ENCODE results near the gene RASAL1. TPM values are rescaled to one million over a fixed set of nuclear protein-coding genes. Genes with fewer than 3 reads are reported as not detected.

Gene RASAL1
- total RNA-seq, 1 experiment from 2014 or later = 0.32 TPM

DNA sequence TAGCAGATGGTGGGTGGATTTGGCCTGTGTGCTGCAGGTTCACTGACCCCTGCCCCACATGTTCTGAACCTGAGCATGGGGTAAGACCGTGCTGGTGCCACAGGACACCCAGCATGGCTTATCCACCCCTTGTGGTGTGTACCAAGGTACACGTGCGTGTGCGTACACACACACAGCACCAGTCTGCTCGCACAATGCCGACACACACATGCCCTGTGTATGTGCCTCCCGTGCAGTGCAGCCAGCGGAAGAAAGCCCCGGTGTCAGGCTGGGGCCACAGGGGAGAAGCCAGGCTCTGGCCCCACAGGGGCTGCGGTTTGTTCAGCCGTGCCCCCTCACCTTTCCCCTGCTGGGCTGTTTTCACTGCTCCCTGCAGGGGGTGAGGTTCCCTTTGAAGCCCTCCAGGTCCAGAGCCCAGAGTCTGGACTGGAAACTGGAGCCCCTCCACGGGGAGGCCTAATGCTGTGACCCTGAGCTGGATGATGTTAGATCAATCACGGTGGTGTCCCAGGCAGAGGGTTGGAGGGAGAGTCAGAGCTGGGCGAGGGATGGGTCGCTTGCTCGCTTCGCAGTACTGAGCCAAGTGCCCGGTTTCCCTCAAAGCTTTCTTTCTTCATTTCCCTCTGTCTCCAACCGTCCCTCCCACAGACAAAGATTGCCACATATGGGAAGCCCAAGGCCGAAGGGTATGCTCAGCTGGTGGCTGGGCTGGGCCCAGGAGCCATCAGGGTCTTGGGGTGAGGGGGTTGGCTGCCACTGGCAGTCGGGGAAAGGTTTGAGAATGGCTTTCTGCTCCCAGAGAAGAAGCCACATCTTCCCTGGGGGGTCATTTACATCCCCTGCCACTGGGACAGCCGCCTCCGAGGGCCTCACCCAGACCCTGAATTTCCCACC is 72.8 kb downstream of the RASAL1 start:
- DNase-seq (ENCODE audit: low spot score) = no peak
- BruUV-seq (replicated peaks) = no TSS peak
- CTCF ChIA-PET = interaction anchor here (0.6 kb wide), 1 partner anchor 46 kb away, joined by 6 read pairs; no protein-coding TSS in a partner anchor

DNA sequence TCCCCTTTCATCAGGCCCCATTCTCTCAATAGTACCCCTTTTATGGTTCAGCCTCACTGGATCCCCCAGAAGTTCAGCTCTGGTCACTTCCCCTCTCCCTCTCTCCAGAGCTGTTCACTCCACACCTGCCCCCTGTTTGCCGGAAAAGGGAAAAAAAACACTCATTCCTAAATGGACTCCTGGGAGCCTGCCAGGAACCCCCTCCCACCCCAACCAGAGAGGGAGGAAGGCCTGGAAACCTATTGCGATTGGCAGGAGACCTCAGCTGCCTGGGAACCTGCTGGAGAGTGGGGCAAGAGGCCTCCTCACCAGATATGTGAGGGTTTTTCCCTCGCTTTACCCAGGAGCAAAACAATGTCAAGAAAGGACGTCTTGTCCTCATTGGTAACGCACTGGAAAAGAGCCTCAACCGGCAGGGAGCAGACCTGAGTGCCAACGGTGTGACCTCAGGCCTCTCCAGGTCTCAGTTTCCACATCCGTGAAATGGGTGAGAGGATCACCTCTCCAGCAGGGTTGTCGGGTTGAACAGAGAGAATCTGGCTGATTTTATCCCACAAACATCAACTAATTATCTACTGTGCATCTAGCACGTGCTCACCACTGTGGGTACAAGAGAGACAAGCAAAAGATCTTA is 74.4 kb downstream of the RASAL1 start:
- no TSS peak for BruUV-seq (replicated peaks)

More for the DNA sequence above, 72.8 kb downstream of the RASAL1 start:
- POLR2A ChIA-PET (ENCODE audit: low non-redundant PET) = interaction anchor here (0.5 kb wide), 1 partner anchor 331 kb away, joined by 11 read pairs; no protein-coding TSS in a partner anchor
- H3K4me1 ChIP-seq (ENCODE audit: insufficient read depth, low read length, poor library complexity, severe bottlenecking) = no peaks in the 10 kb centered on the region
- TF ChIP-seq, protein P1, sequence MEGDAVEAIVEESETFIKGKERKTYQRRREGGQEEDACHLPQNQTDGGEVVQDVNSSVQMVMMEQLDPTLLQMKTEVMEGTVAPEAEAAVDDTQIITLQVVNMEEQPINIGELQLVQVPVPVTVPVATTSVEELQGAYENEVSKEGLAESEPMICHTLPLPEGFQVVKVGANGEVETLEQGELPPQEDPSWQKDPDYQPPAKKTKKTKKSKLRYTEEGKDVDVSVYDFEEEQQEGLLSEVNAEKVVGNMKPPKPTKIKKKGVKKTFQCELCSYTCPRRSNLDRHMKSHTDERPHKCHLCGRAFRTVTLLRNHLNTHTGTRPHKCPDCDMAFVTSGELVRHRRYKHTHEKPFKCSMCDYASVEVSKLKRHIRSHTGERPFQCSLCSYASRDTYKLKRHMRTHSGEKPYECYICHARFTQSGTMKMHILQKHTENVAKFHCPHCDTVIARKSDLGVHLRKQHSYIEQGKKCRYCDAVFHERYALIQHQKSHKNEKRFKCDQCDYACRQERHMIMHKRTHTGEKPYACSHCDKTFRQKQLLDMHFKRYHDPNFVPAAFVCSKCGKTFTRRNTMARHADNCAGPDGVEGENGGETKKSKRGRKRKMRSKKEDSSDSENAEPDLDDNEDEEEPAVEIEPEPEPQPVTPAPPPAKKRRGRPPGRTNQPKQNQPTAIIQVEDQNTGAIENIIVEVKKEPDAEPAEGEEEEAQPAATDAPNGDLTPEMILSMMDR (conservative IDR thresholded peaks at IDR 0.05; ENCODE audit: low read depth, low read length) = no peak
- no peak for TF ChIP-seq EZH2 (IDR thresholded peaks at IDR 0.05; ENCODE audit: borderline replicate concordance, low read depth, low read length, poor library complexity, severe bottlenecking)
- no peak overlapping the region for H3K4me3 ChIP-seq (ENCODE audit: low read depth, low read length, poor library complexity, severe bottlenecking)
- H3K27ac ChIP-seq (ENCODE audit: low read depth, low read length, poor library complexity, severe bottlenecking) = no peak overlapping the region
- no peaks in the 10 kb centered on the region for H3K9me3 ChIP-seq (ENCODE audit: low read depth, low read length, poor library complexity, severe bottlenecking)
- no peaks in the 10 kb centered on the region for H3K27me3 ChIP-seq (replicated peaks; ENCODE audit: insufficient read depth, low read depth, low read length, poor library complexity)
- intact Hi-C loops (cut with micrococcal nuclease; ENCODE audit: unreplicated experiment) = no loop called here
- H3K36me3 ChIP-seq (ENCODE audit: insufficient read depth, low read length, poor library complexity, severe bottlenecking) = no peaks in the 10 kb centered on the region

DNA sequence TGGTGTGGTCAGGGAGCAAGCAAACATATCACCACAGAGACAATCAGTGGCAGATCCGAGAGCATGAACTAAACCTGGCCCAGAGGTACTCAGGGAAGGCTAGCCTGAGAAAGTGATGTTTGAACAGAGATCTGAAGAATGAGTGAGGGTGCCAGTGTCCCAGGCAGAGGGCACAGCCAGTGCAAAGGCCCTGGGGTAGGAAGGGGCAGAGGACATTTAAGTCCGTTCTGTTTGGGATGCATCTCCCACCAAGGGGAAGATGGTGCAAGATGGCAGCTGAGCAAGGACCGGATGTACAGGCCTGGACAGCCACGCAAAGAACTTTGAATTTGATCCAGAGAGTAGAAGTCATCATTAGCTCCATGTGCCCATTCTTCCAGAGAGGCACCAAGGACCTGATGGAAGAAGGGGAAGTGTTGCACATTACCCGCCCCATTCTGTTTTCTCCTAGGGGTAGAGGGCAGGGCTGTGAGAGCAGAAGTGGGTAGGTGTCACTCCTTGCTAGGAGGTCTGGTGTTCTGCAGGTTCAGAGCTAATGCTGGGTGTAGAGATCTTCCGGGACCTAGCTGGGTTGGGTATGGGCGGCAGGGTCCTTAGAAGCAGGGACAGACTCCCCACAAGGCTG is 75.1 kb downstream of the RASAL1 start:
- Histone ChIP-seq H3K27ac (ENCODE audit: low read depth, low read length, poor library complexity, severe bottlenecking) (no peak overlapping the region), H3K27me3 (replicated peaks; ENCODE audit: insufficient read depth, low read depth, low read length, poor library complexity) (peaks cover 12% of the 10 kb centered on the region), H3K4me3 (ENCODE audit: low read depth, low read length, poor library complexity, severe bottlenecking) (no peak overlapping the region), H3K36me3 (ENCODE audit: insufficient read depth, low read length, poor library complexity, severe bottlenecking) (no peaks in the 10 kb centered on the region), H3K4me1 (ENCODE audit: insufficient read depth, low read length, poor library complexity, severe bottlenecking) (no peaks in the 10 kb centered on the region), H3K9me3 (ENCODE audit: low read depth, low read length, poor library complexity, severe bottlenecking) (no peaks in the 10 kb centered on the region)
- intact Hi-C loops (cut with micrococcal nuclease; ENCODE audit: unreplicated experiment) = no loop called here
- TF ChIP-seq, protein P1 (conservative IDR thresholded peaks at IDR 0.05; ENCODE audit: low read depth, low read length) = no peak
- no peak for TF ChIP-seq EZH2 (IDR thresholded peaks at IDR 0.05; ENCODE audit: borderline replicate concordance, low read depth, low read length, poor library complexity, severe bottlenecking)
- no TSS peak for BruUV-seq (replicated peaks)
- ChIA-PET CTCF (no interaction called here), POLR2A (ENCODE audit: low non-redundant PET) (no interaction called here)
- no peak for DNase-seq (ENCODE audit: low spot score)

More for the DNA sequence above, 74.4 kb downstream of the RASAL1 start:
- Histone ChIP-seq H3K9me3 (ENCODE audit: low read depth, low read length, poor library complexity, severe bottlenecking) (no peaks in the 10 kb centered on the region), H3K4me1 (ENCODE audit: insufficient read depth, low read length, poor library complexity, severe bottlenecking) (no peaks in the 10 kb centered on the region), H3K27me3 (replicated peaks; ENCODE audit: insufficient read depth, low read depth, low read length, poor library complexity) (peaks cover 6% of the 10 kb centered on the region), H3K27ac (ENCODE audit: low read depth, low read length, poor library complexity, severe bottlenecking) (no peak overlapping the region), H3K4me3 (ENCODE audit: low read depth, low read length, poor library complexity, severe bottlenecking) (no peak overlapping the region), H3K36me3 (ENCODE audit: insufficient read depth, low read length, poor library complexity, severe bottlenecking) (no peaks in the 10 kb centered on the region)
- CTCF ChIA-PET = no interaction called here
- TF ChIP-seq EZH2 (IDR thresholded peaks at IDR 0.05; ENCODE audit: borderline replicate concordance, low read depth, low read length, poor library complexity, severe bottlenecking) = no peak
- TF ChIP-seq, protein P1 (conservative IDR thresholded peaks at IDR 0.05; ENCODE audit: low read depth, low read length) = no peak
- POLR2A ChIA-PET (ENCODE audit: low non-redundant PET) = interaction anchor here (0.7 kb wide), 1 partner anchor 104 kb away, joined by 8 read pairs; no protein-coding TSS in a partner anchor
- intact Hi-C loops (cut with micrococcal nuclease; ENCODE audit: unreplicated experiment) = no loop called here
- DNase-seq (ENCODE audit: low spot score) = no peak

Data from A673 (cell line).